ENCODE results near the gene OPRL1.

OPRL1 gene

GRCh38 chr20:64057628-64058498 is 22.0 kb upstream of the OPRL1 start:
- Histone ChIP-seq H3K4me1 (ENCODE audit: control insufficient read depth in 1 of 2, insufficient read depth in 2 of 2, low read length in 2 of 2) (peaks cover 10 to 11% of the 10 kb centered on the region in 2 donors), H3K27me3 (ENCODE audit: control insufficient read depth in 1 of 2, insufficient read depth in 2 of 2, low read length in 2 of 2) (peaks cover 33 to 40% of the 10 kb centered on the region in 2 donors), H3K9ac (ENCODE audit: low read depth in 1 of 2, low read length in 2 of 2) (no peak overlapping the region), H3K27ac (ENCODE audit: low read depth, low read length) (no peak overlapping the region), H3K4me3 (ENCODE audit: low read depth in 1 of 2, low read length in 2 of 2) (peak overlapping the region; percentile 9 to 16), H3K9me3 (ENCODE audit: control insufficient read depth in 1 of 2, low read length in 2 of 2) (no peaks in the 10 kb centered on the region), H3K36me3 (ENCODE audit: control insufficient read depth in 1 of 2, insufficient read depth in 2 of 2, low read length in 2 of 2) (no peaks in the 10 kb centered on the region)

- Histone ChIP-seq H3K9ac (ENCODE audit: low read depth in 1 of 2, low read length in 2 of 2) (no peak overlapping the region), H3K27me3 (ENCODE audit: control insufficient read depth in 1 of 2, insufficient read depth in 2 of 2, low read length in 2 of 2) (peaks cover 30 to 35% of the 10 kb centered on the region in 2 donors), H3K9me3 (ENCODE audit: control insufficient read depth in 1 of 2, low read length in 2 of 2) (no peaks in the 10 kb centered on the region), H3K4me3 (ENCODE audit: low read depth in 1 of 2, low read length in 2 of 2) (no peak overlapping the region), H3K36me3 (ENCODE audit: control insufficient read depth in 1 of 2, insufficient read depth in 2 of 2, low read length in 2 of 2) (no peaks in the 10 kb centered on the region), H3K27ac (ENCODE audit: low read depth, low read length) (no peak overlapping the region), H3K4me1 (ENCODE audit: control insufficient read depth in 1 of 2, insufficient read depth in 2 of 2, low read length in 2 of 2) (peaks cover 11 to 14% of the 10 kb centered on the region in 2 donors)
Observed at GRCh38 chr20:64058536-64058935, 21.3 kb upstream of the OPRL1 start.

GRCh38 chr20:64062276-64062595 is 17.6 kb upstream of the OPRL1 start:
- H3K27me3 ChIP-seq (ENCODE audit: control insufficient read depth in 1 of 2, insufficient read depth in 2 of 2, low read length in 2 of 2) = peaks cover 1 to 9% of the 10 kb centered on the region in 2 donors
- H3K9ac ChIP-seq (ENCODE audit: low read depth in 1 of 2, low read length in 2 of 2) = peak overlapping the region; percentile 32 to 63
- no peak overlapping the region for H3K27ac ChIP-seq (ENCODE audit: low read depth, low read length)
- no peaks in the 10 kb centered on the region for H3K9me3 ChIP-seq (ENCODE audit: control insufficient read depth in 1 of 2, low read length in 2 of 2)
- peak overlapping the region; percentile 54 to 67 for H3K4me3 ChIP-seq (ENCODE audit: low read depth in 1 of 2, low read length in 2 of 2)
- H3K36me3 ChIP-seq (ENCODE audit: control insufficient read depth in 1 of 2, insufficient read depth in 2 of 2, low read length in 2 of 2) = no peaks in the 10 kb centered on the region
- H3K4me1 ChIP-seq (ENCODE audit: control insufficient read depth in 1 of 2, insufficient read depth in 2 of 2, low read length in 2 of 2) = peaks cover 18 to 36% of the 10 kb centered on the region in 2 donors

GRCh38 chr20:64062596-64063388 is 17.1 kb upstream of the OPRL1 start, which contains the start of gene TCEA2:
Gene TCEA2, plus strand, starts transcription at chr20:64063198. Its CDS starts 115 bp downstream, at chr20:64063313.
- Histone ChIP-seq H3K4me1 (ENCODE audit: control insufficient read depth in 1 of 2, insufficient read depth in 2 of 2, low read length in 2 of 2) (peaks cover 14 to 33% of the 10 kb centered on the region in 2 donors), H3K27me3 (ENCODE audit: control insufficient read depth in 1 of 2, insufficient read depth in 2 of 2, low read length in 2 of 2) (peaks cover 0 to 4% of the 10 kb centered on the region in 2 donors), H3K9ac (ENCODE audit: low read depth in 1 of 2, low read length in 2 of 2) (peak within 1 kb of the TSS; percentile 32 to 63), H3K27ac (ENCODE audit: low read depth, low read length) (peak within 1 kb of the TSS; percentile 56), H3K4me3 (ENCODE audit: low read depth in 1 of 2, low read length in 2 of 2) (peak within 1 kb of the TSS; percentile 67 to 73), H3K9me3 (ENCODE audit: control insufficient read depth in 1 of 2, low read length in 2 of 2) (no peaks in the 10 kb centered on the region), H3K36me3 (ENCODE audit: control insufficient read depth in 1 of 2, insufficient read depth in 2 of 2, low read length in 2 of 2) (no peaks in the 10 kb centered on the region)

GRCh38 chr20:64063389-64064144 is 16.3 kb upstream of the OPRL1 start:
- Histone ChIP-seq H3K9ac (ENCODE audit: low read depth in 1 of 2, low read length in 2 of 2) (peak overlapping the region; percentile 32 to 59), H3K27me3 (ENCODE audit: control insufficient read depth in 1 of 2, insufficient read depth in 2 of 2, low read length in 2 of 2) (no peaks in the 10 kb centered on the region), H3K4me1 (ENCODE audit: control insufficient read depth in 1 of 2, insufficient read depth in 2 of 2, low read length in 2 of 2) (peaks cover 14 to 33% of the 10 kb centered on the region in 2 donors)

GRCh38 chr20:64064145-64064698 is 15.7 kb upstream of the OPRL1 start:
- no peaks in the 10 kb centered on the region for H3K27me3 ChIP-seq (ENCODE audit: control insufficient read depth in 1 of 2, insufficient read depth in 2 of 2, low read length in 2 of 2)
- peak overlapping the region in 1 of 2 donors; percentile 59 for H3K9ac ChIP-seq (ENCODE audit: low read depth in 1 of 2, low read length in 2 of 2)
- H3K4me3 ChIP-seq (ENCODE audit: low read depth in 1 of 2, low read length in 2 of 2) = peak overlapping the region in 1 of 2 donors; percentile 73
- no peaks in the 10 kb centered on the region for H3K9me3 ChIP-seq (ENCODE audit: control insufficient read depth in 1 of 2, low read length in 2 of 2)
- peaks cover 14 to 34% of the 10 kb centered on the region in 2 donors for H3K4me1 ChIP-seq (ENCODE audit: control insufficient read depth in 1 of 2, insufficient read depth in 2 of 2, low read length in 2 of 2)
- no peak overlapping the region for H3K27ac ChIP-seq (ENCODE audit: low read depth, low read length)
- H3K36me3 ChIP-seq (ENCODE audit: control insufficient read depth in 1 of 2, insufficient read depth in 2 of 2, low read length in 2 of 2) = no peaks in the 10 kb centered on the region

More at GRCh38 chr20:64063389-64064144, 16.3 kb upstream of the OPRL1 start:
- Histone ChIP-seq H3K36me3 (ENCODE audit: control insufficient read depth in 1 of 2, insufficient read depth in 2 of 2, low read length in 2 of 2) (no peaks in the 10 kb centered on the region), H3K27ac (ENCODE audit: low read depth, low read length) (peak overlapping the region; percentile 10), H3K4me3 (ENCODE audit: low read depth in 1 of 2, low read length in 2 of 2) (peak overlapping the region; percentile 67 to 73), H3K9me3 (ENCODE audit: control insufficient read depth in 1 of 2, low read length in 2 of 2) (no peaks in the 10 kb centered on the region)

GRCh38 chr20:64065062-64065973 is 14.6 kb upstream of the OPRL1 start:
- Histone ChIP-seq H3K4me1 (ENCODE audit: control insufficient read depth in 1 of 2, insufficient read depth in 2 of 2, low read length in 2 of 2) (peaks cover 14 to 37% of the 10 kb centered on the region in 2 donors), H3K27ac (ENCODE audit: low read depth, low read length) (no peak overlapping the region)

GRCh38 chr20:64065974-64066343 is 13.9 kb upstream of the OPRL1 start:
- Histone ChIP-seq H3K9ac (ENCODE audit: low read depth in 1 of 2, low read length in 2 of 2) (no peak overlapping the region), H3K4me3 (ENCODE audit: low read depth in 1 of 2, low read length in 2 of 2) (no peak overlapping the region), H3K9me3 (ENCODE audit: control insufficient read depth in 1 of 2, low read length in 2 of 2) (no peaks in the 10 kb centered on the region), H3K36me3 (ENCODE audit: control insufficient read depth in 1 of 2, insufficient read depth in 2 of 2, low read length in 2 of 2) (no peaks in the 10 kb centered on the region), H3K4me1 (ENCODE audit: control insufficient read depth in 1 of 2, insufficient read depth in 2 of 2, low read length in 2 of 2) (peaks cover 14 to 37% of the 10 kb centered on the region in 2 donors), H3K27ac (ENCODE audit: low read depth, low read length) (no peak overlapping the region), H3K27me3 (ENCODE audit: control insufficient read depth in 1 of 2, insufficient read depth in 2 of 2, low read length in 2 of 2) (no peaks in the 10 kb centered on the region)

More at GRCh38 chr20:64065062-64065973, 14.6 kb upstream of the OPRL1 start:
- Histone ChIP-seq H3K9me3 (ENCODE audit: control insufficient read depth in 1 of 2, low read length in 2 of 2) (no peaks in the 10 kb centered on the region), H3K36me3 (ENCODE audit: control insufficient read depth in 1 of 2, insufficient read depth in 2 of 2, low read length in 2 of 2) (no peaks in the 10 kb centered on the region), H3K27me3 (ENCODE audit: control insufficient read depth in 1 of 2, insufficient read depth in 2 of 2, low read length in 2 of 2) (no peaks in the 10 kb centered on the region), H3K4me3 (ENCODE audit: low read depth in 1 of 2, low read length in 2 of 2) (no peak overlapping the region), H3K9ac (ENCODE audit: low read depth in 1 of 2, low read length in 2 of 2) (no peak overlapping the region)

All from duodenal mucosa (tissue), 2 donors.